Endothelial cell of hepatic sinusoid (primary cell): ENCODE results near the gene SRD5A1.

Experiments
- in situ Hi-C: cut with HindIII; loops from 2 replicates; pipeline ENCODE4 v1.10.0; 2017; ENCODE audit warnings: low sequenced_read_pairs

The SRD5A1 gene

GRCh38 chr5:6710551-6711318 is 77.5 kb downstream of the SRD5A1 start:
- in situ Hi-C loops, result no loop called here

- in situ Hi-C loops, result no loop called here
These were observed 78.3 kb downstream of the SRD5A1 start for GRCh38 chr5:6711409-6712141.

GRCh38 chr5:6712142-6712576 is 78.9 kb downstream of the SRD5A1 start:
- in situ Hi-C loops, result no loop called here

GRCh38 chr5:6712577-6713273 is 79.5 kb downstream of the SRD5A1 start:
- in situ Hi-C loops, result no loop called here

GRCh38 chr5:6713274-6714225 is 80.3 kb downstream of the SRD5A1 start, which contains the start of gene TENT4A:
Gene TENT4A, plus strand, starts transcription at chr5:6713432. Its CDS starts 552 bp downstream, at chr5:6713984.
- in situ Hi-C loops, result no loop called here

GRCh38 chr5:6714226-6715041 is 81.2 kb downstream of the SRD5A1 start:
- in situ Hi-C loops, result no loop called here

- in situ Hi-C loops, result no loop called here
These were observed 82.0 kb downstream of the SRD5A1 start for GRCh38 chr5:6715271-6715670.

- in situ Hi-C loops, result no loop called here
These were observed 82.8 kb downstream of the SRD5A1 start for GRCh38 chr5:6715758-6716628.

- in situ Hi-C loops, result no loop called here
These were observed 83.4 kb downstream of the SRD5A1 start for GRCh38 chr5:6716629-6717149.

GRCh38 chr5:6717247-6717646 is 84.0 kb downstream of the SRD5A1 start:
- in situ Hi-C loops, result no loop called here

- in situ Hi-C loops, result no loop called here
These were observed 84.4 kb downstream of the SRD5A1 start for GRCh38 chr5:6717687-6718086.

- in situ Hi-C loops, result no loop called here
These were observed 85.0 kb downstream of the SRD5A1 start for GRCh38 chr5:6718161-6718681.

- in situ Hi-C loops, result no loop called here
These were observed 85.5 kb downstream of the SRD5A1 start for GRCh38 chr5:6718718-6719117.

GRCh38 chr5:6719417-6719816 is 86.2 kb downstream of the SRD5A1 start:
- in situ Hi-C loops, result no loop called here

- in situ Hi-C loops, result no loop called here
These were observed 86.8 kb downstream of the SRD5A1 start for GRCh38 chr5:6719896-6720560.

GRCh38 chr5:6720561-6720921 is 87.3 kb downstream of the SRD5A1 start:
- in situ Hi-C loops, result no loop called here

GRCh38 chr5:6721442-6721841 is 88.2 kb downstream of the SRD5A1 start:
- in situ Hi-C loops, result no loop called here

GRCh38 chr5:6722015-6722414 is 88.8 kb downstream of the SRD5A1 start:
- in situ Hi-C loops, result no loop called here
